ENCODE results near the gene PXDN. TPM values are rescaled to one million over a fixed set of nuclear protein-coding genes. Genes with fewer than 3 reads are reported as not detected.

PXDN gene
- total RNA-seq, 1 experiment from 2014 or later: 125 TPM

DNA sequence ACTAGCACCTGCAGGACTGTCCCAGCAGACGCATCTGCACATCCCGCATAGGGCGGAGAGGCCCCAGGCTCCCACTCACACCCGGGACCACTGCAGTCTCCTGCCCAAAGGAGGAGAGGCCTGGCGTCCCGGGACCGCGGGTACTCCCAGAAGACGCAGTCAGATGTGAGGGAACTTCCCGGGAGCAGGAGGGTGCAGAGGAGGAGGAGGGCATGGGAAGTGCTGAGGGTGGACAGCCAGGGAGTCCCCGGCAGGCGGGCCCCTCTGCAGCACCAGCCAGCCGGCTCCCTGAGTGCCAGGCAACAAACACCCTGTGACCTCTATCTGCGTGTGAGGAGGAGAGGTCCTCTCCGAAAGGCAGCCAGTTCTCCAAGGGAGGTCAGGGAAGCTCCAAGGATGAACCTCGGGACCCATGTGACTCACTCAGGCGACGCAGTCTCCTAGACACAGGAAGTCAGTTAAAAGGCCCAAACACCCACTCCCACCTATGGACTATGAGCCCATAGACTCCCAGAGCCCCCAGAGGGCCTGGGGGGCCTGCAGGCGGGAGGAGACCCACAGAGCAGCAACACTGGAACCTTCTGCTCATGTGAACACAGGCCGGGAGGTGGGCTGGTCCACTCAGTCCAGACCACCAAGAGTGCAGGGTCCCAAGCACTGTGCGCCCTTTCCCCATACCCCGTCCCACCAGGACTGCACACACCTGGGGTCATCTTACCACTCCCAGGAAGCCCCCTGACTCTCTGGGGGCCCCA lies 4.2 kb downstream of the PXDN start:
- H4K20me1 ChIP-seq (ENCODE audit: low read length): no peaks in the 10 kb centered on the region; the same call in 1 of the 2 replicates
- ATAC-seq (no peak), DNase-seq (no peak)
- peaks cover 7% of the 10 kb centered on the region for H3F3A ChIP-seq (ENCODE audit: low read length, unreplicated experiment)
- no peak overlapping the region for H2AFZ ChIP-seq (ENCODE audit: low read length)
- no peaks in the 10 kb centered on the region for H3K9me2 ChIP-seq (replicated peaks; ENCODE audit: low read length)
- ChIA-PET CTCF (interaction anchor here (0.8 kb wide), 1 partner anchor 65 kb away, joined by 4 read pairs; no protein-coding TSS in a partner anchor), POLR2A (ENCODE audit: unreplicated experiment) (interaction anchor here (0.6 kb wide), 1 partner anchor 10 kb away, joined by 7 read pairs; no protein-coding TSS in a partner anchor)
- H3K9me3 ChIP-seq (ENCODE audit: low read length): no peaks in the 10 kb centered on the region
- H3K4me2 ChIP-seq (ENCODE audit: low read length): no peak overlapping the region
- no peak overlapping the region for H3K9ac ChIP-seq (ENCODE audit: low read length)
- peaks cover 94% of the 10 kb centered on the region for H3K79me2 ChIP-seq (ENCODE audit: low read length)
- no TSS peak for BruUV-seq (replicated peaks)
- H3K4me3 ChIP-seq (ENCODE audit: low read length): no peak overlapping the region
- peaks cover 23% of the 10 kb centered on the region for H3K36me3 ChIP-seq (ENCODE audit: low read depth, low read length)
- intact Hi-C loops (cut with micrococcal nuclease): loop anchor here (10.0 kb wide), 1 partner anchor 1065 kb away; the partner anchor contains the start of gene TMEM18
- TF ChIP-seq EZH2phosphoT487 (IDR thresholded peaks at IDR 0.05; ENCODE audit: borderline replicate concordance, low read length): no peak
- TF ChIP-seq EZH2 (IDR thresholded peaks at IDR 0.05; ENCODE audit: low read length, unreplicated experiment): no peak
- TF ChIP-seq, protein P1, sequence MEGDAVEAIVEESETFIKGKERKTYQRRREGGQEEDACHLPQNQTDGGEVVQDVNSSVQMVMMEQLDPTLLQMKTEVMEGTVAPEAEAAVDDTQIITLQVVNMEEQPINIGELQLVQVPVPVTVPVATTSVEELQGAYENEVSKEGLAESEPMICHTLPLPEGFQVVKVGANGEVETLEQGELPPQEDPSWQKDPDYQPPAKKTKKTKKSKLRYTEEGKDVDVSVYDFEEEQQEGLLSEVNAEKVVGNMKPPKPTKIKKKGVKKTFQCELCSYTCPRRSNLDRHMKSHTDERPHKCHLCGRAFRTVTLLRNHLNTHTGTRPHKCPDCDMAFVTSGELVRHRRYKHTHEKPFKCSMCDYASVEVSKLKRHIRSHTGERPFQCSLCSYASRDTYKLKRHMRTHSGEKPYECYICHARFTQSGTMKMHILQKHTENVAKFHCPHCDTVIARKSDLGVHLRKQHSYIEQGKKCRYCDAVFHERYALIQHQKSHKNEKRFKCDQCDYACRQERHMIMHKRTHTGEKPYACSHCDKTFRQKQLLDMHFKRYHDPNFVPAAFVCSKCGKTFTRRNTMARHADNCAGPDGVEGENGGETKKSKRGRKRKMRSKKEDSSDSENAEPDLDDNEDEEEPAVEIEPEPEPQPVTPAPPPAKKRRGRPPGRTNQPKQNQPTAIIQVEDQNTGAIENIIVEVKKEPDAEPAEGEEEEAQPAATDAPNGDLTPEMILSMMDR (conservative IDR thresholded peaks at IDR 0.05; ENCODE audit: low read depth, low read length): no peak
- peaks cover 65% of the 10 kb centered on the region for H3K4me1 ChIP-seq (ENCODE audit: insufficient read depth, low read length)
- H3K27me3 ChIP-seq (ENCODE audit: low read length): no peaks in the 10 kb centered on the region
- H3K27ac ChIP-seq (ENCODE audit: low read length): peak overlapping the region; percentile 26

DNA sequence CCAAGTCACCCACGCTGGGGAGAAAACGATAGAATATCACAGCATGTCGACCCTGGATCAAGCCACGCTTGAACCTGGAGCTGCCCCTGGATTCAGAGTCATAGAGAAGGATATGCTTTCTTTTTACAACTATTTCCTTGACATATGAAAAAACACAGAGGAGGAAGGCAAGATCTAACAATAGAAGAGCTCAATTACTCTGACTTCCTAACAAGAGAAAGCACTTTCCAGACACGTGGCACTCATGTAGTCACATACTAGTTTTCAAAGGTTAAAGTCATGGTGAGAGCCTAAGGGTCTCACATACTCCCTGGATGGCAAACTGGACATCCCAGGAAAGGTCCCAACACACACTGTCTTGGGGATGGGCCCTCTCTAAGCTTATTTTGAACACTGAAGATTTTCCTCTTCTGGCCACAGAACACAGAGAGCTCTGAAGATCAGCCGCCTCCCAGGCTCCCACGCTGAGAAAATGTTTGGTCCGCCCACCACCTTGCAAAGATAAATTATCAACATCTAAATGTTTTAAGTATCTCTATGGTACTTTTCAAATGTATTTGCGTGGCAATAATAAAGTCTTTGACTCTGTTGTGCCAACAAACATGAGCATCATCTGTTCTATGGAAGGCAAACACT lies 4.9 kb downstream of the PXDN start:
- TF ChIP-seq, protein P1 (conservative IDR thresholded peaks at IDR 0.05; ENCODE audit: low read depth, low read length): no peak
- no peak for TF ChIP-seq EZH2phosphoT487 (IDR thresholded peaks at IDR 0.05; ENCODE audit: borderline replicate concordance, low read length)
- no peak for TF ChIP-seq EZH2 (IDR thresholded peaks at IDR 0.05; ENCODE audit: low read length, unreplicated experiment)
- ChIA-PET CTCF (interaction anchor here (0.8 kb wide), 1 partner anchor 64 kb away, joined by 4 read pairs; no protein-coding TSS in a partner anchor), POLR2A (ENCODE audit: unreplicated experiment) (interaction anchor here (0.6 kb wide), 1 partner anchor 10 kb away, joined by 7 read pairs; no protein-coding TSS in a partner anchor)
- no peak overlapping the region for H3K9ac ChIP-seq (ENCODE audit: low read length)
- H3K27me3 ChIP-seq (ENCODE audit: low read length): no peaks in the 10 kb centered on the region
- intact Hi-C loops (cut with micrococcal nuclease): loop anchor here (10.0 kb wide), 1 partner anchor 1065 kb away; the partner anchor contains the start of gene TMEM18
- H3K27ac ChIP-seq (ENCODE audit: low read length): peak overlapping the region; percentile 26
- H3K9me2 ChIP-seq (replicated peaks; ENCODE audit: low read length): no peaks in the 10 kb centered on the region
- no peak overlapping the region for H3K4me2 ChIP-seq (ENCODE audit: low read length)
- no TSS peak for BruUV-seq (replicated peaks)
- no peak overlapping the region for H2AFZ ChIP-seq (ENCODE audit: low read length)
- no peak for ATAC-seq
- no peak for DNase-seq
- H3K9me3 ChIP-seq (ENCODE audit: low read length): no peaks in the 10 kb centered on the region
- peaks cover 61% of the 10 kb centered on the region for H3K4me1 ChIP-seq (ENCODE audit: insufficient read depth, low read length)
- H3F3A ChIP-seq (ENCODE audit: low read length, unreplicated experiment): peaks cover 7% of the 10 kb centered on the region
- no peak overlapping the region for H3K4me3 ChIP-seq (ENCODE audit: low read length)
- H3K36me3 ChIP-seq (ENCODE audit: low read depth, low read length): peaks cover 27% of the 10 kb centered on the region
- no peaks in the 10 kb centered on the region; the same call in 1 of the 2 replicates for H4K20me1 ChIP-seq (ENCODE audit: low read length)
- H3K79me2 ChIP-seq (ENCODE audit: low read length): peaks cover 94% of the 10 kb centered on the region

Data from PC-3 (cell line).